GM19452 (cell line): ENCODE data around the gene PDE6D.

ENCODE experiments used
- ATAC-seq: cut with Tn5 transposase; IDR thresholded peaks from one replicate; pipeline ENCODE4 v1.9.1; 2021; ENCODE audit not compliant: unreplicated experiment

Gene PDE6D

DNA sequence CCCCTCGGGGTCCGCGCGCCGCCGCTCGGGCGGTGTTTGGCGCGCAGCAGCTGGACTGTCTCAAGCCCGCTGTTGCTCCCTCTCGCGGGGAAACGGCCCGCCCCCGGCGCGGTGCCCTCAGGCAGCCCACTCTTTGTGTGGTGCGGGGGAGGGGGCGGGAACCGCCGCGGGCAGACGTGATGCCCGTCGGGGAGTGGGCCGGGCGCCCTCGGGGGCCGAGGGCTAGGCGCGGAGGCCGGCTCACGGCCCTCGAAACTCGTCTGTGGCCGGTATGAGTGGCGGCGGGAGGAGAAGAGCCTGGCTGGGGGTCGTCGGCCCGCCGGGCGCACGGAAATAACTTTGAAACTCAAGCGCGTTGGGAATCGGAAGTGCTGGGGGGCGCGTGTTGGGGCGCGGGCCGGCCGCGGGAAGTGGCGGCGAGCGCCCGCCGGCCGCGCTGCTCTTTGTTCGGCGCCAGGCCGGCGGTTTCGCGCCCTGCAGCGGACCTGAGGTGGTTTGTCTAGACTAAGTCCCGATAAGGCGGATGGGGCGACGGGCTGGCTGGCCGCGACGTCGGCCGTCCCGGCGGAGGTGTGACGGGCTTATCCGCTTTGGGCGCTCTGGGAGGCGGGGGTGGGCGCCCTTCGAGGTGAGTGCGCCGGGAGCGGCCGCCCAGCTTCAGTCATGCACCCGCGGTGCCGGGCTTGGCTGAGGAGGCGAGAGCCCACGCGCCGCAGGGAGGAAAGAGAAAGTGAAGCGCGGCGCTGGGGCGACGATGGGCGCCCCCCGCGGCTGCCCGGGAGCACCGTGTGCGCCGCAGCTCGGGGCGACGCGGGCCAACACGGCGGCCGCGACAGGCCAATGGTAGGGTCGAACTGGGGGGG, 72.1 kb downstream of the PDE6D start:
- no peak for ATAC-seq

GRCh38 chr2:231707927-231708772, 72.9 kb downstream of the PDE6D start, which contains the start of gene PTMA:
TSS of gene PTMA (plus strand) at chr2:231708525. CDS start at chr2:231708707, 182 bp downstream.
- ATAC-seq, result peak; percentile 49

DNA sequence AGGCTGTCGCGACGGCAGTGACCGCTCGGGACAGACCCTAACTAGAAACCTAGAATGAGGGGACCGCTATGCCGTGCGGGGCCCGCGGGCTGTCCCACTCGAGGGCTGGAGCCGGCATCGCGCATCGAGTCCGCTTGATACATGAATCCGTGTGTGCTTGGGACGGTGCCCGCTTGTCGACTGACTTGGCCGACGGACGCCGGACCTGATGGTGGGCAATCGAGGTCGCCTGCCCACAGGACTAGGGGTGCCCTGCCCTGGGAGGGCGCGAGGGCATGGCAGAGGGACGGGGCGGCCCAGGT, 73.5 kb downstream of the PDE6D start:
- ATAC-seq, result no peak

DNA sequence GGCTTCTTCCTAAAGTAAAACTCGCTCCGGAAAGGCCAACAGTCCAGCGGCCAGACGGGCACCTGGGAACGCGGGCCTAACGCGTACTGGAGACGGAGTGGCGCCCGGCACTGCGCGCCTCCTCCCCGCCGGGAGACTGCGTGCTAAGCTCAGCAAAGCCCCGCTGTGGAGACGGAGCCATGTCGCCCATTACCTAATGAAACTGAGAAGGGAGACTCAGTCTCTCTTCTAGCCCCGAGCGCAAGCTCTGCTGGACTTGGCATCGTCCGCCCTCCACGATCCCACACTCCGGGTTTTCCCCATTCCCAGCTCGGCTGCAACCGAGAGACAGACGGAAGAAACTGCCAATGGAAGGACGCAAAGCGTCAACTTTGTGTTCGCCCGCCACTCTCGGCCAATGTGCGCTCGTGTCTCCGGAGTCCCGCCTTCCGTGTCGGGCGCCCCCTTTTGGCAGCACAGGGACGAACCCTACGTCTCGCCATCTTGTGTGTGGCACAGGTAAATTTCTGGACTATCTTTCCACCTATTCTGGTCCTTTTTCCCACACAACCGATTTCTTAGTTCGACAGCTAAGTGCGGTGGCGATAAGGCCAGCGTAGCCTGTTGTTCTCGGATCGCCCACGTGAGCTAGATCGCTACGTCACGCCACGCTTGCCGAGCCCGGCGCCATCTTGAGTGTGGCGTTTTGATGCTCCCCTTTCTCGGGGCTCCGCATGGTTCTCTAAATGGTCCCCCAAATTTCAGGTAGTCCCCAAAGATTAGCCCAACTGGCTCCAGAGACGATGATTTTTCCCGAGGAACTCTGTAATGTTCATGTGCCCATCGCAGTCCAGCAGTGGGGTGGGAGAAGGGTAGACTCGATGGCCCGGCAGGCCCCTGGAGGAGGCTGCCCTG, 74.1 kb downstream of the PDE6D start:
- ATAC-seq, result peak; percentile 36

DNA sequence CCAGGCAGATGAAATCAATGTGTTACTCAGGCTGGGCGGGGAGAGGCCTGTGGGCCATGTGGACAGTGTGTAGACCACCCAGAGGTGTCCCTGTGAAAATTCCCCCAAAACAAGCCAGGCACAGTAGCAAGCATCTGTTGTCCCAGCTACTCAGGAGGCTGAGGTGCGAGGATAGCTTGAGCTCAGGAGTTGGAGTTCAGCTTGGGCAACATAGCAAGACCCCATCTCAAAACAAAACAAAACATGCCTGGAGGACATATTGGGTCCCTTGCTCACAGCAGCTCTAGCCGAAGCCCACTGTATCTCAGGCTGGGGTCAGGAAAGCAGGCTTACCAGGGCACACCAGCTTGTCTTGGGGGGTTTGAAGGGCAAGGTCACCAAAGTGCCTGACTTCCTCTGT, 77.1 kb downstream of the PDE6D start:
- no peak for ATAC-seq

- ATAC-seq, result no peak
Observed at GRCh38 chr2:231701456-231702373, 79.4 kb downstream of the PDE6D start.

- no peak for ATAC-seq
Observed at GRCh38 chr2:231699006-231699405, 82.1 kb downstream of the PDE6D start.

GRCh38 chr2:231696004-231696367, 85.1 kb downstream of the PDE6D start:
- ATAC-seq, result no peak

DNA sequence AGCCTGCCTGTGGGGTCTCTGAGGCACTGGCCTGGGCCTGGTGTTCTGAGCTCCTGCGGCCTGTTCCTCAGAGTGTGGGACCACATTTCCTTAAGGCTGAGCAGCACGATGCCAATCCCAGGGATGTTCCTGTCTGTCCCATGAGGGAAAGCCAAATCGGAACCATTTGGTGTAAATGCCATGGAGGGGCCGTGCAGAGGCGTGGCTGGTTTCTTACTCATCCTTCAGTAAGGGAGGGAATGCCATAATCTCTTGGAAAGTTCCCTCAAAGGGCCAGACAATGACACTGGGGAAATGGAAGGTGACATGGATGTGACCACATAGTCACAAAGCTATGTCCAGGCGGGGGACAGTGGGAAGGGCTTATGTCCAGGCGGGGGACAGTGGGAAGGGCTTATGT, 87.1 kb downstream of the PDE6D start:
- ATAC-seq, result no peak

- ATAC-seq, result no peak
Observed at GRCh38 chr2:231692847-231693246, 88.2 kb downstream of the PDE6D start.

GRCh38 chr2:231691251-231691772, 89.8 kb downstream of the PDE6D start:
- no peak for ATAC-seq

DNA sequence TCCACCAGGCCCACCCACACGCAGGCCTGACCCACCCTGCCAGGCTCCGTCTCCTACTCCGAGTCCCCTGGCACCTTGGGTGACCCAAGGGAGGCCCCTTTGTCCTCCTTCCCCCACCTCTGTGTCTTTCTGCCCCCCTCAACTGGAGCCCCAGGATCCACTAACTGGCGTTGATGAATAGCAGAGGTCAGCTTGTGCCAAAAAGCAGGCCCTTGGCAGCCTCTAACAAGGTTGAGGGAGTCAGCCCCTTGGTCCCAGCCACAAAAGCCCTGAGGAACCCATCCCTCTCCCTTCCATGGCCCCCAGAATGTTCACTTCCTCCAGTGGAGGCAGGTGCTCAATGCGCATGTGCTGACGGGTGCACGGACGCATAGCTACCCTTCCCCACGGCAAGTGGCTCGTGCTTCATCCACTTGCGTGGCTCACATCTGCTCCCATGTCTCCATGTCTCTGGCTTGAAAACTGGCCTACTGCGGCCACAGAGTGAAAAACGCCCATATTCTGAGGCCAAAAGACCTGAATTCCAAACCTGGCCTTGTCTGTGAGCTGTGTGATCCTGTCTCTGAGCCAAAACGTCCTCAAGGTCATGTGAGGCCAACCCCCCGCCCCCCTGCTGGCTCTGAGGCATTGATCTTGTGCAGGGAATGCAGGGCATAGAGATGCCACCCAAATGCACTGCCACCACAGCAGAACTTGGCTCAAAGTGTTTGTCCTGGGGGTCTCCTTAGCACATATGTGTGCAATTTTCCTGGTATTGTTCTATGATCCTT, 91.8 kb downstream of the PDE6D start:
- no peak for ATAC-seq

DNA sequence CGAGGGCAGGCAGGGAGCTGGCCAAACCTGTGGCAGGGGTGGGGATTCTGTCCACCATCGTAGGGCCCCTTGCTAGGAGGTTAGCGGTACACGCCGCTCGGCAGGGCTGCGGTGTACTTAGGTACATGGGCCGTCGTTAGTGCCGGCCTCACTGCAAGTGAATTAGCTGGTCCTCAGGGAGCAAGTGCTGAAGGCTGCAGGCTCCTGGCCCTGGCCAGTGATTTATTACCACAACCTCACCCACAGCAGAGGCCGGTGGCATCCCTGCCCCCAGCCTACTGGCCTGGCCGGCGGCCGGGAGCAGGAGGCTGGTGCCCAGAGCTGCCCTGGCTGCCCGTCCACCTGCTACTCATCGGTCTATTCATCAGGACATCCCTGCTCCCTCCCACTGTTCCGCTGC, 92.4 kb downstream of the PDE6D start:
- no peak for ATAC-seq

DNA sequence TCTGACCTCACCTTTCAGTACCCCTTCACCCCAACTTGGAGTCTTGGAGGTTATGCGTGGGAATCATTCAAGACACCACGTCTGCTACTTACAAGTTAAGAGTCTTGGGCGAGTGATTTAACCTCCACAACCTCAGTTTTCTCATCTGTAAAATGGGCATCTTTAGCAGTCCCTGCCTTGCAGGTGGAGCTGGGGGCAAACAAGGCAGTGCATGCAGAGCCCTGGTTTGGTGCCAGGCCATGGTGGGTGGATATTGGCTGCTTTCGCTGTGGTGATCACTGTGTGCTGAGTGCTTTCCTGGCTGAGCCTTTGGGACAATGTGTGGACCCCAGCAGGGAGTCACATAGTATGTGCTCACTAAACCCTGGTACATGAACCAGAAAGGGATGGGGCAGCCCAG, 93.1 kb downstream of the PDE6D start:
- no peak for ATAC-seq

- ATAC-seq, result peak; percentile 69
Observed at GRCh38 chr2:231687133-231687852, 93.8 kb downstream of the PDE6D start.

DNA sequence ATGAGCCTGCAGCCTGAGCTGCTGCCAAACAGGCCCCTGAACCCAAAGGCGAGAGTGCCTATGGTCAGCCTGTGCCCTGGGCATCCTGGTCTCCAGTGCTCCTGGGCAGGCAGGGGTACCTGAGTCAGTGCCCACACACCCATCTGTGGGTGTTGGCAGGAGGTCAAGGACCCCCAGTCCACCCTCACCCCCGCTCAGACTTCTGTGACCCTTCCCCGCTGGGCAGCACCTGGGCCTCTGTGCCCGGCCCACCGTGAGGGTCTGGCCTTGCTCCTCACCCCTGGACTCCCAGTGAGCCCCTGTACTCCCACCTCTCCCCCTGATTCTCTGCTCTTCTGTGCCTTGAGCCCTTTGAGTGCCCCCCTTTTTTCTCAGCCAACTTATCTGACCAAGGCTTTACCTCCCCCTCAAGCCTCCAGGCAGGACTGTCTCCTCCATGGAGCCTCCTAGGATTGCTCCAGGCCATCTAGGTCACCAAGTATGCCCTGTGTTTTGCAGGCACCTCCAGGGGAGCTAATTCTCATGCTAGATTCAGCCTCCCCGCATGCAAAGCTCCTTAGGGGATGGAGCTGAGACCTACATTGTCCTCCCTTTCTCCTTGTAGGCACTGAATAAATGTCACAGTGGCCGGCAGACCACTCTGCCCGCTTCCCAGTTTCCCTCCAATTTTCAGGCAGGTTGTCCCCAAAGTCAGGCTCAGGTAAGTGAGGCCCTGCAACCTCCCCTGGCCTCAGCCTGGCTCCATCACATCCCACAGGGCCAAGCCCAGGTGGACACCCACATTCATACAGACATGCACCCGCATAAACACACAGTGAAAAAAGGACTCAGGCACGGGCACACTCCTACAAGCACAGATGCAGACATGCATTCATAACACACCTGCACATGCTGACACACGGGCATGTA, 94.6 kb downstream of the PDE6D start:
- ATAC-seq, result no peak

- no peak for ATAC-seq
Observed at GRCh38 chr2:231685349-231686191, 95.5 kb downstream of the PDE6D start.
